H9 (cell line): Measurements from ENCODE around the gene ACVR1B. TPM values are rescaled to one million over a fixed set of nuclear protein-coding genes. Genes with fewer than 3 reads are reported as not detected.

Experiments
- DNase-seq: peaks from one replicate; pipeline ENCODE4 v3.0.0-alpha.2; 2017
- H2AFZ ChIP-seq: one replicate; pipeline ENCODE4 v1.6.1; 2013; ENCODE audit warnings: mild to moderate bottlenecking, low read length, control low read depth, moderate library complexity
- H2AK5ac ChIP-seq: 2 replicates; pipeline ENCODE4 v1.6.1; 2013; ENCODE audit warnings: low read length, control low read depth, mixed read lengths; ENCODE audit not compliant: insufficient read length
- H2BK120ac ChIP-seq: one replicate; pipeline ENCODE4 v1.6.1; 2013; ENCODE audit warnings: low read depth, mild to moderate bottlenecking, low read length, control low read depth, inconsistent platforms; ENCODE audit not compliant: poor library complexity, severe bottlenecking
- H2BK12ac ChIP-seq: 2 replicates; pipeline ENCODE4 v1.6.1; 2013; ENCODE audit warnings: low read length, control low read depth, mixed read lengths, low read depth; ENCODE audit not compliant: insufficient read length
- H2BK15ac ChIP-seq: 2 replicates; pipeline ENCODE4 v1.6.1; 2013; ENCODE audit warnings: low read depth, low read length, control low read depth
- H2BK20ac ChIP-seq: one replicate; pipeline ENCODE4 v1.6.1; 2013; ENCODE audit warnings: low read depth, mild to moderate bottlenecking, low read length, control low read depth, inconsistent platforms; ENCODE audit not compliant: poor library complexity, severe bottlenecking
- H2BK5ac ChIP-seq: 2 replicates; pipeline ENCODE4 v1.6.1; 2013; ENCODE audit warnings: low read length, control low read depth, mixed read lengths; ENCODE audit not compliant: insufficient read length
- H3K14ac ChIP-seq: 2 replicates; pipeline ENCODE4 v1.6.1; 2013; ENCODE audit warnings: low read length, control low read depth; ENCODE audit not compliant: insufficient read depth
- H3K18ac ChIP-seq: 2 replicates; pipeline ENCODE4 v1.6.1; 2013; ENCODE audit warnings: low read depth, mild to moderate bottlenecking, mixed read lengths, low read length, control low read depth; ENCODE audit not compliant: insufficient read length
- H3K23ac ChIP-seq: 2 replicates; pipeline ENCODE4 v1.6.1; 2013; ENCODE audit warnings: low read length, control low read depth, mixed read lengths, low read depth; ENCODE audit not compliant: insufficient read length
- H3K23me2 ChIP-seq: 2 replicates; pipeline ENCODE4 v1.6.1; 2013; ENCODE audit warnings: low read depth, mild to moderate bottlenecking, mixed read lengths, low read length, control low read depth; ENCODE audit not compliant: insufficient read length, poor library complexity, severe bottlenecking
- H3K27ac ChIP-seq: 2 replicates; pipeline ENCODE4 v1.5.1; 2013; ENCODE audit warnings: low read length, control low read depth, mixed read lengths, low read depth; ENCODE audit not compliant: insufficient read length
- H3K27me3 ChIP-seq: 2 replicates; pipeline ENCODE4 v1.6.1; 2013; ENCODE audit warnings: low read length, control low read depth, inconsistent platforms; ENCODE audit not compliant: insufficient read depth
- H3K4ac ChIP-seq: 2 replicates; pipeline ENCODE4 v1.6.1; 2013; ENCODE audit warnings: low read depth, mild to moderate bottlenecking, control low read depth, inconsistent platforms, low read length, moderate library complexity
- H3K4me1 ChIP-seq: 2 replicates; pipeline ENCODE4 v1.6.1; 2013; ENCODE audit warnings: low read length, control low read depth, inconsistent platforms; ENCODE audit not compliant: insufficient read depth
- H3K4me2 ChIP-seq: 2 replicates; pipeline ENCODE4 v1.6.1; 2013; ENCODE audit warnings: low read length, control low read depth, mixed read lengths; ENCODE audit not compliant: insufficient read length, insufficient read depth
- H3K56ac ChIP-seq: 2 replicates; pipeline ENCODE4 v1.6.1; 2013; ENCODE audit warnings: low read depth, mild to moderate bottlenecking, mixed read lengths, low read length, control low read depth; ENCODE audit not compliant: insufficient read length
- H3K79me1 ChIP-seq: 2 replicates; pipeline ENCODE4 v1.6.1; 2013; ENCODE audit warnings: low read depth, mild to moderate bottlenecking, moderate library complexity, low read length, control low read depth, inconsistent platforms; ENCODE audit not compliant: insufficient read depth, poor library complexity, severe bottlenecking
- H3K79me2 ChIP-seq: 2 replicates; pipeline ENCODE4 v1.6.1; 2013; ENCODE audit warnings: low read length, control low read depth, inconsistent platforms; ENCODE audit not compliant: insufficient read depth
- H3K9ac ChIP-seq: 2 replicates; pipeline ENCODE4 v1.6.1; 2013; ENCODE audit warnings: low read length, control low read depth, mixed read lengths; ENCODE audit not compliant: insufficient read length; ENCODE audit errors: extremely low read depth
- H3K9me3 ChIP-seq: one replicate; pipeline ENCODE4 v1.6.1; 2013; ENCODE audit warnings: low read depth, low read length, inconsistent platforms; ENCODE audit not compliant: control insufficient read depth
- H3T11ph ChIP-seq: one replicate; pipeline ENCODE4 v1.6.1; 2013; ENCODE audit warnings: mild to moderate bottlenecking, low read length, control low read depth, inconsistent platforms
- H4K20me1 ChIP-seq: one replicate; pipeline ENCODE4 v1.6.1; 2013; ENCODE audit not compliant: control insufficient read depth, insufficient read length, insufficient read depth
- H4K5ac ChIP-seq: 2 replicates; pipeline ENCODE4 v1.6.1; 2013; ENCODE audit warnings: low read depth, mild to moderate bottlenecking, mixed read lengths, low read length, control low read depth; ENCODE audit not compliant: insufficient read length
- H4K8ac ChIP-seq: replicated peaks from 2 replicates; pipeline ENCODE4 v1.6.1; 2013; ENCODE audit warnings: low read length, control low read depth, mixed read lengths, low read depth; ENCODE audit not compliant: insufficient read length
- H4K91ac ChIP-seq: 2 replicates; pipeline ENCODE4 v1.6.1; 2013; ENCODE audit warnings: low read depth, mild to moderate bottlenecking, moderate library complexity, mixed read lengths, low read length, control low read depth; ENCODE audit not compliant: insufficient read length
- H3K27ac Mint-ChIP-seq, 3 experiments: 2 replicates in 2 of 3; 3 replicates in 1 of 3; pipeline ENCODE4 v1.8.0; 2020 to 2021; ENCODE audit warnings: mixed read lengths in 3 of 3, mild to moderate bottlenecking in 1 of 3, moderate library complexity in 1 of 3
- H3K27me3 Mint-ChIP-seq: 2 replicates; pipeline ENCODE4 v1.8.0; 2021; ENCODE audit warnings: low read depth, mild to moderate bottlenecking, moderate library complexity, mixed read lengths
- H3K36me3 Mint-ChIP-seq, 3 experiments: 2 replicates in 2 of 3; 3 replicates in 1 of 3; pipeline ENCODE4 v1.8.0; 2020 to 2021; ENCODE audit warnings: low read depth in 3 of 3, mixed read lengths in 3 of 3; ENCODE audit not compliant: insufficient read depth in 1 of 3
- H3K4me1 Mint-ChIP-seq, 2 experiments: 2 replicates each; pipeline ENCODE4 v1.8.0; 2020; ENCODE audit warnings: mixed read lengths in 2 of 2
- H3K4me3 Mint-ChIP-seq, 2 experiments: 2 replicates in 1 of 2; 3 replicates in 1 of 2; pipeline ENCODE4 v1.8.0; 2020 to 2021; ENCODE audit warnings: mild to moderate bottlenecking in 2 of 2, mixed read lengths in 2 of 2, moderate library complexity in 1 of 2
- H3K9me3 Mint-ChIP-seq, 2 experiments: 2 replicates in 1 of 2; 3 replicates in 1 of 2; pipeline ENCODE4 v1.8.0; 2020; ENCODE audit warnings: mild to moderate bottlenecking in 2 of 2, mixed read lengths in 2 of 2, moderate library complexity in 1 of 2
- CTCF ChIP-seq: fragments of 200-600 bp; sonication (generic); conservative IDR thresholded peaks from 3 replicates; pipeline ENCODE4 v1.8.0; 2021; ENCODE audit warnings: antibody characterized with exemption, mild to moderate bottlenecking
- WGBS: extraction: QIAGEN DNeasy Blood & Tissue Kit; methylation state at CpG from one replicate; pipeline ENCODE4 v1.1.7; 2013; ENCODE audit warnings: missing lambda C conversion rate, low lambda C conversion rate, mixed read lengths; ENCODE audit not compliant: insufficient read length; ENCODE audit errors: extremely low coverage; 5-methylcytosine and 5-hydroxymethylcytosine counted together
- total RNA-seq: library from RNA; stranded (reverse); gene quantifications from 2 replicates; pipeline ENCODE4 v1.2.1, GENCODE V29; 2021

The ACVR1B gene
- total RNA-seq, 1 experiment from 2014 or later, result 16.3 TPM

- TF ChIP-seq CTCF, result no peak
- Histone ChIP-seq H2BK120ac (no peak overlapping the region), H3K4ac (no peak overlapping the region), H2BK5ac (no peak overlapping the region), H3K27me3 (no peaks in the 10 kb centered on the region), H3K14ac (no peak overlapping the region), H2AFZ (no peak overlapping the region), H3K27ac (no peak overlapping the region), H3T11ph (no peak overlapping the region), H2BK15ac (no peak overlapping the region), H2BK20ac (no peak overlapping the region), H4K8ac (no peak overlapping the region), H3K4me1 (no peaks in the 10 kb centered on the region; the same call in 1 of the 2 replicates), H3K79me1 (no peaks in the 10 kb centered on the region), H2AK5ac (no peak overlapping the region), H3K79me2 (no peaks in the 10 kb centered on the region), H3K9ac (no peak overlapping the region), H3K18ac (no peak overlapping the region), H4K91ac (no peak overlapping the region), H3K56ac (no peak overlapping the region), H3K4me2 (no peak overlapping the region), H4K20me1 (no peaks in the 10 kb centered on the region), H3K23ac (no peak overlapping the region), H2BK12ac (no peak overlapping the region), H3K9me3 (no peaks in the 10 kb centered on the region), H3K23me2 (no peaks in the 10 kb centered on the region), H4K5ac (no peak overlapping the region)
- peaks cover 10 to 26% of the 10 kb centered on the region in 2 experiments for H3K4me1 Mint-ChIP-seq
- H3K4me3 Mint-ChIP-seq, result no peak overlapping the region
- WGBS, result no CpG with 5 or more reads among the region's 8 CpGs
- H3K27ac Mint-ChIP-seq, result peak overlapping the region in 1 of 3 experiments; percentile 88; a peak in 1 of 7 replicates
- peaks cover 32% of the 10 kb centered on the region for H3K27me3 Mint-ChIP-seq
- H3K9me3 Mint-ChIP-seq, result no peaks in the 10 kb centered on the region
- no peaks in the 10 kb centered on the region for H3K36me3 Mint-ChIP-seq
- DNase-seq, result no peak
Measured at GRCh38 chr12:51926064-51926632, 25.4 kb upstream of the ACVR1B start.
